A673 (cell line): Measurements from ENCODE around the gene COL13A1. TPM values are rescaled to one million over a fixed set of nuclear protein-coding genes. Genes with fewer than 3 reads are reported as not detected.

Experiments
- BruUV-seq: library from RNA; stranded (reverse); fragments of 400-500 nt; replicated peaks from 2 replicates; lab custom pipeline; 2021; lab: Mats Ljungman, UMichigan
- CTCF ChIA-PET: fragments of 300-600 bp; sonication (Branson Sonifier 250); formaldehyde crosslinking; loops from one replicate; lab custom pipeline; 2022; ENCODE audit warnings: antibody characterized with exemption; lab: Charles Lee
- POLR2A ChIA-PET: fragments of 300-600 bp; sonication (Branson Sonifier 250); formaldehyde crosslinking; loops from one replicate; lab custom pipeline; 2022; ENCODE audit warnings: antibody characterized with exemption; ENCODE audit not compliant: low non-redundant PET; lab: Charles Lee
- DNase-seq: peaks from one replicate; pipeline ENCODE4 v3.0.0-alpha.2; 2015; ENCODE audit warnings: low spot score
- H3K27ac ChIP-seq: fragments of 200-600 bp; sonication (generic); 2 replicates; pipeline ENCODE4 v1.5.1; 2016; ENCODE audit warnings: mixed run types, low read depth, mild to moderate bottlenecking, mixed read lengths, antibody characterized with exemption, low read length; ENCODE audit not compliant: poor library complexity, severe bottlenecking
- H3K27me3 ChIP-seq: fragments of 200-600 bp; sonication (generic); replicated peaks from 2 replicates; pipeline ENCODE4 v1.6.1; 2017; ENCODE audit warnings: mixed run types, low read depth, mild to moderate bottlenecking, mixed read lengths, antibody characterized with exemption, low read length; ENCODE audit not compliant: insufficient read depth, poor library complexity
- H3K36me3 ChIP-seq: fragments of 200-600 bp; sonication (generic); 2 replicates; pipeline ENCODE4 v1.6.1; 2016; ENCODE audit warnings: mixed run types, mild to moderate bottlenecking, mixed read lengths, antibody characterized with exemption, low read length; ENCODE audit not compliant: insufficient read depth, poor library complexity, severe bottlenecking
- H3K4me1 ChIP-seq: fragments of 200-600 bp; sonication (generic); 2 replicates; pipeline ENCODE4 v1.6.1; 2017; ENCODE audit warnings: mixed run types, mild to moderate bottlenecking, mixed read lengths, antibody characterized with exemption, low read length; ENCODE audit not compliant: insufficient read depth, poor library complexity, severe bottlenecking
- H3K4me3 ChIP-seq: fragments of 200-600 bp; sonication (generic); 2 replicates; pipeline ENCODE4 v1.5.1; 2016; ENCODE audit warnings: low read depth, mixed run types, mild to moderate bottlenecking, mixed read lengths, low read length; ENCODE audit not compliant: poor library complexity, severe bottlenecking
- H3K9me3 ChIP-seq: fragments of 200-600 bp; sonication (generic); 2 replicates; pipeline ENCODE4 v1.6.1; 2016; ENCODE audit warnings: mixed run types, low read depth, mild to moderate bottlenecking, mixed read lengths, antibody characterized with exemption, low read length; ENCODE audit not compliant: poor library complexity, severe bottlenecking
- CTCF ChIP-seq: fragments of 300-800, 200-600 bp; sonication (generic); conservative IDR thresholded peaks from 2 replicates; pipeline ENCODE4 v1.5.1; 2017; ENCODE audit warnings: low read depth, mild to moderate bottlenecking, antibody characterized with exemption, low read length, moderate library complexity, mixed read lengths
- EZH2 ChIP-seq: fragments of 200-600 bp; sonication (generic); IDR thresholded peaks from 2 replicates; pipeline ENCODE4 v1.6.1; 2017; ENCODE audit warnings: borderline replicate concordance, low read depth, mild to moderate bottlenecking, mixed read lengths, antibody characterized with exemption, low read length; ENCODE audit not compliant: poor library complexity, severe bottlenecking
- intact Hi-C: fragments of 100-400 bp; cut with micrococcal nuclease; formaldehyde crosslinking; loops from one replicate; pipeline ENCODE4 v1.10.0; 2022; ENCODE audit not compliant: unreplicated experiment
- total RNA-seq: library from RNA; stranded (reverse); gene quantifications from 2 replicates; pipeline ENCODE4 v1.2.3, GENCODE V29; 2021

The COL13A1 gene
- total RNA-seq, 1 experiment from 2014 or later = 2.0 TPM

GRCh38 chr10:69901628-69902505 lies 100.2 kb downstream of the COL13A1 start:
- peak; percentile 78 for DNase-seq
- POLR2A ChIA-PET = no interaction called here
- intact Hi-C loops = no loop called here

GRCh38 chr10:69902835-69903535 lies 101.3 kb downstream of the COL13A1 start:
- H3K9me3 ChIP-seq = no peaks in the 10 kb centered on the region
- no peaks in the 10 kb centered on the region for H3K36me3 ChIP-seq
- H3K4me3 ChIP-seq = no peak overlapping the region
- TF ChIP-seq CTCF (no peak), EZH2 (no peak)
- CTCF ChIA-PET = no interaction called here
- no TSS peak for BruUV-seq
- H3K4me1 ChIP-seq = peaks cover 14% of the 10 kb centered on the region
- no peak overlapping the region for H3K27ac ChIP-seq
- intact Hi-C loops = no loop called here
- POLR2A ChIA-PET = no interaction called here
- no peaks in the 10 kb centered on the region for H3K27me3 ChIP-seq
- no peak for DNase-seq

More at GRCh38 chr10:69901628-69902505, 100.2 kb downstream of the COL13A1 start:
- TF ChIP-seq CTCF (peak; percentile 81), EZH2 (no peak)
- CTCF ChIA-PET = interaction anchor here (0.7 kb wide), 1 partner anchor 13 kb away, joined by 4 read pairs; no protein-coding TSS in a partner anchor
- Histone ChIP-seq H3K27ac (no peak overlapping the region), H3K4me3 (no peak overlapping the region), H3K27me3 (no peaks in the 10 kb centered on the region), H3K4me1 (peaks cover 7% of the 10 kb centered on the region), H3K36me3 (no peaks in the 10 kb centered on the region), H3K9me3 (no peaks in the 10 kb centered on the region)
- BruUV-seq = no TSS peak

GRCh38 chr10:69904533-69904932 lies 102.8 kb downstream of the COL13A1 start:
- BruUV-seq = no TSS peak
- POLR2A ChIA-PET = no interaction called here

More at GRCh38 chr10:69904533-69904932, 102.8 kb downstream of the COL13A1 start:
- H3K27me3 ChIP-seq = no peaks in the 10 kb centered on the region
- CTCF ChIA-PET = interaction anchor here (0.6 to 0.7 kb wide), 2 partner anchors 10 to 386 kb away, joined by 5 to 7 read pairs; no protein-coding TSS in a partner anchor
- TF ChIP-seq CTCF (no peak), EZH2 (no peak)
- DNase-seq = no peak
- H3K4me3 ChIP-seq = no peak overlapping the region
- no peak overlapping the region for H3K27ac ChIP-seq
- intact Hi-C loops = no loop called here
- H3K4me1 ChIP-seq = peaks cover 19% of the 10 kb centered on the region
- no peaks in the 10 kb centered on the region for H3K36me3 ChIP-seq
- no peaks in the 10 kb centered on the region for H3K9me3 ChIP-seq
